GM19467 (cell line): ENCODE results near the gene MYBPC1.
A peak's percentile ranks its signal among the peaks of the same experiment; 100 is the strongest.

ENCODE experiments used
- ATAC-seq: cut with Tn5 transposase; IDR thresholded peaks from one replicate; pipeline ENCODE4 v1.9.1; 2021; ENCODE audit warnings: mild to moderate bottlenecking, moderate library complexity; ENCODE audit not compliant: unreplicated experiment

MYBPC1 gene

GRCh38 chr12:101599771-101600484 is 5.2 kb downstream of the MYBPC1 start:
- no peak for ATAC-seq

- no peak for ATAC-seq
These were observed 9.4 kb downstream of the MYBPC1 start for GRCh38 chr12:101604132-101604531.

GRCh38 chr12:101607894-101608293 is 13.1 kb downstream of the MYBPC1 start:
- ATAC-seq = no peak

- ATAC-seq = no peak
These were observed 13.7 kb downstream of the MYBPC1 start for GRCh38 chr12:101608301-101609133.

GRCh38 chr12:101609198-101609597 is 14.4 kb downstream of the MYBPC1 start:
- ATAC-seq = no peak

- ATAC-seq = no peak
These were observed 17.6 kb downstream of the MYBPC1 start for GRCh38 chr12:101612160-101612916.

GRCh38 chr12:101616027-101616494 is 21.3 kb downstream of the MYBPC1 start:
- no peak for ATAC-seq

- ATAC-seq = no peak
These were observed 24.4 kb downstream of the MYBPC1 start for GRCh38 chr12:101619026-101619786.

GRCh38 chr12:101619858-101620761 is 25.3 kb downstream of the MYBPC1 start:
- ATAC-seq = no peak

GRCh38 chr12:101620762-101621133 is 26.0 kb downstream of the MYBPC1 start:
- no peak for ATAC-seq

GRCh38 chr12:101628676-101629075 is 33.9 kb downstream of the MYBPC1 start:
- ATAC-seq = no peak

GRCh38 chr12:101634724-101635123 is 40.0 kb downstream of the MYBPC1 start:
- ATAC-seq = peak; percentile 95

- ATAC-seq = no peak
These were observed 43.2 kb downstream of the MYBPC1 start for GRCh38 chr12:101637936-101638335.

GRCh38 chr12:101642115-101643067 is 47.6 kb downstream of the MYBPC1 start:
- no peak for ATAC-seq

GRCh38 chr12:101647711-101648110 is 52.9 kb downstream of the MYBPC1 start:
- no peak for ATAC-seq

- no peak for ATAC-seq
These were observed 53.4 kb downstream of the MYBPC1 start for GRCh38 chr12:101648195-101648594.

GRCh38 chr12:101650346-101651117 is 55.8 kb downstream of the MYBPC1 start:
- no peak for ATAC-seq

- no peak for ATAC-seq
These were observed 58.3 kb downstream of the MYBPC1 start for GRCh38 chr12:101653030-101653429.
